H1 (cell line): Measurements from ENCODE around the gene PPM1L. TPM values are rescaled to one million over a fixed set of nuclear protein-coding genes. Genes with fewer than 3 reads are reported as not detected.

Experiments used
- CBX8 ChIP-seq: fragments of 300-800, 300-1000 bp; sonication (generic); IDR thresholded peaks from 2 replicates; pipeline ENCODE4 v1.7.1; 2016; ENCODE audit warnings: low read depth, low read length, borderline replicate concordance
- POLR2AphosphoS5 ChIP-seq: IDR thresholded peaks from 2 replicates; pipeline ENCODE4 v1.6.1; 2011; ENCODE audit warnings: low read depth, low read length
- polyA plus RNA-seq, 7 experiments: library from polyadenylated mRNA; depleted of rRNA in 3 of 7; stranded (reverse) in 5 of 7; unstranded in 2 of 7; fragments of >200 nt in 5 of 7; fragments of 200-250 nt in 2 of 7; gene quantifications; 1 replicate in 5 of 7; 2 replicates in 1 of 7; 4 replicates in 1 of 7; pipeline versions ENCODE4 v1.2.1 to v1.2.3, GENCODE V29; 2011 to 2013; ENCODE audit warnings: missing spikeins in 2 of 7, mixed read lengths in 2 of 7
- total RNA-seq: library from RNA; stranded (reverse); fragmentation: NEBNext Ultra II Directional; extraction: Animal tissue kit (Norgen Biotek cat#: 25700); gene quantifications from 2 replicates; pipeline ENCODE4 v1.2.1, GENCODE V29; 2021
- TF ChIP-seq, protein P1 (sequence below): fragments of 300-600 bp; sonication (generic); IDR thresholded peaks from 2 replicates; pipeline ENCODE4 v1.7.1; 2012; ENCODE audit warnings: low read length, moderate library complexity, mild to moderate bottlenecking, inconsistent platforms; ENCODE audit not compliant: insufficient replicate concordance

PPM1L gene
- total and polyA plus RNA-seq, 2 of the 8 experiments (the other 6 are each of a cell fraction or from before 2014, with no cell fraction given): 2.8 to 18.1 TPM

- TF ChIP-seq, protein P1, sequence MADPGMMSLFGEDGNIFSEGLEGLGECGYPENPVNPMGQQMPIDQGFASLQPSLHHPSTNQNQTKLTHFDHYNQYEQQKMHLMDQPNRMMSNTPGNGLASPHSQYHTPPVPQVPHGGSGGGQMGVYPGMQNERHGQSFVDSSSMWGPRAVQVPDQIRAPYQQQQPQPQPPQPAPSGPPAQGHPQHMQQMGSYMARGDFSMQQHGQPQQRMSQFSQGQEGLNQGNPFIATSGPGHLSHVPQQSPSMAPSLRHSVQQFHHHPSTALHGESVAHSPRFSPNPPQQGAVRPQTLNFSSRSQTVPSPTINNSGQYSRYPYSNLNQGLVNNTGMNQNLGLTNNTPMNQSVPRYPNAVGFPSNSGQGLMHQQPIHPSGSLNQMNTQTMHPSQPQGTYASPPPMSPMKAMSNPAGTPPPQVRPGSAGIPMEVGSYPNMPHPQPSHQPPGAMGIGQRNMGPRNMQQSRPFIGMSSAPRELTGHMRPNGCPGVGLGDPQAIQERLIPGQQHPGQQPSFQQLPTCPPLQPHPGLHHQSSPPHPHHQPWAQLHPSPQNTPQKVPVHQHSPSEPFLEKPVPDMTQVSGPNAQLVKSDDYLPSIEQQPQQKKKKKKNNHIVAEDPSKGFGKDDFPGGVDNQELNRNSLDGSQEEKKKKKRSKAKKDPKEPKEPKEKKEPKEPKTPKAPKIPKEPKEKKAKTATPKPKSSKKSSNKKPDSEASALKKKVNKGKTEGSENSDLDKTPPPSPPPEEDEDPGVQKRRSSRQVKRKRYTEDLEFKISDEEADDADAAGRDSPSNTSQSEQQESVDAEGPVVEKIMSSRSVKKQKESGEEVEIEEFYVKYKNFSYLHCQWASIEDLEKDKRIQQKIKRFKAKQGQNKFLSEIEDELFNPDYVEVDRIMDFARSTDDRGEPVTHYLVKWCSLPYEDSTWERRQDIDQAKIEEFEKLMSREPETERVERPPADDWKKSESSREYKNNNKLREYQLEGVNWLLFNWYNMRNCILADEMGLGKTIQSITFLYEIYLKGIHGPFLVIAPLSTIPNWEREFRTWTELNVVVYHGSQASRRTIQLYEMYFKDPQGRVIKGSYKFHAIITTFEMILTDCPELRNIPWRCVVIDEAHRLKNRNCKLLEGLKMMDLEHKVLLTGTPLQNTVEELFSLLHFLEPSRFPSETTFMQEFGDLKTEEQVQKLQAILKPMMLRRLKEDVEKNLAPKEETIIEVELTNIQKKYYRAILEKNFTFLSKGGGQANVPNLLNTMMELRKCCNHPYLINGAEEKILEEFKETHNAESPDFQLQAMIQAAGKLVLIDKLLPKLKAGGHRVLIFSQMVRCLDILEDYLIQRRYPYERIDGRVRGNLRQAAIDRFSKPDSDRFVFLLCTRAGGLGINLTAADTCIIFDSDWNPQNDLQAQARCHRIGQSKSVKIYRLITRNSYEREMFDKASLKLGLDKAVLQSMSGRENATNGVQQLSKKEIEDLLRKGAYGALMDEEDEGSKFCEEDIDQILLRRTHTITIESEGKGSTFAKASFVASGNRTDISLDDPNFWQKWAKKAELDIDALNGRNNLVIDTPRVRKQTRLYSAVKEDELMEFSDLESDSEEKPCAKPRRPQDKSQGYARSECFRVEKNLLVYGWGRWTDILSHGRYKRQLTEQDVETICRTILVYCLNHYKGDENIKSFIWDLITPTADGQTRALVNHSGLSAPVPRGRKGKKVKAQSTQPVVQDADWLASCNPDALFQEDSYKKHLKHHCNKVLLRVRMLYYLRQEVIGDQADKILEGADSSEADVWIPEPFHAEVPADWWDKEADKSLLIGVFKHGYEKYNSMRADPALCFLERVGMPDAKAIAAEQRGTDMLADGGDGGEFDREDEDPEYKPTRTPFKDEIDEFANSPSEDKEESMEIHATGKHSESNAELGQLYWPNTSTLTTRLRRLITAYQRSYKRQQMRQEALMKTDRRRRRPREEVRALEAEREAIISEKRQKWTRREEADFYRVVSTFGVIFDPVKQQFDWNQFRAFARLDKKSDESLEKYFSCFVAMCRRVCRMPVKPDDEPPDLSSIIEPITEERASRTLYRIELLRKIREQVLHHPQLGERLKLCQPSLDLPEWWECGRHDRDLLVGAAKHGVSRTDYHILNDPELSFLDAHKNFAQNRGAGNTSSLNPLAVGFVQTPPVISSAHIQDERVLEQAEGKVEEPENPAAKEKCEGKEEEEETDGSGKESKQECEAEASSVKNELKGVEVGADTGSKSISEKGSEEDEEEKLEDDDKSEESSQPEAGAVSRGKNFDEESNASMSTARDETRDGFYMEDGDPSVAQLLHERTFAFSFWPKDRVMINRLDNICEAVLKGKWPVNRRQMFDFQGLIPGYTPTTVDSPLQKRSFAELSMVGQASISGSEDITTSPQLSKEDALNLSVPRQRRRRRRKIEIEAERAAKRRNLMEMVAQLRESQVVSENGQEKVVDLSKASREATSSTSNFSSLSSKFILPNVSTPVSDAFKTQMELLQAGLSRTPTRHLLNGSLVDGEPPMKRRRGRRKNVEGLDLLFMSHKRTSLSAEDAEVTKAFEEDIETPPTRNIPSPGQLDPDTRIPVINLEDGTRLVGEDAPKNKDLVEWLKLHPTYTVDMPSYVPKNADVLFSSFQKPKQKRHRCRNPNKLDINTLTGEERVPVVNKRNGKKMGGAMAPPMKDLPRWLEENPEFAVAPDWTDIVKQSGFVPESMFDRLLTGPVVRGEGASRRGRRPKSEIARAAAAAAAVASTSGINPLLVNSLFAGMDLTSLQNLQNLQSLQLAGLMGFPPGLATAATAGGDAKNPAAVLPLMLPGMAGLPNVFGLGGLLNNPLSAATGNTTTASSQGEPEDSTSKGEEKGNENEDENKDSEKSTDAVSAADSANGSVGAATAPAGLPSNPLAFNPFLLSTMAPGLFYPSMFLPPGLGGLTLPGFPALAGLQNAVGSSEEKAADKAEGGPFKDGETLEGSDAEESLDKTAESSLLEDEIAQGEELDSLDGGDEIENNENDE: no peak
- TF ChIP-seq POLR2AphosphoS5: no peak
- no peak for TF ChIP-seq CBX8
Observed at GRCh38 chr3:161054860-161055604, 299.0 kb downstream of the PPM1L start (continued).
